GM21529 (cell line): ENCODE measurements around the gene SPI1.

Experiments
- ATAC-seq: cut with Tn5 transposase; IDR thresholded peaks from one replicate; pipeline ENCODE4 v1.9.1; 2021; ENCODE audit not compliant: unreplicated experiment

The SPI1 gene

DNA sequence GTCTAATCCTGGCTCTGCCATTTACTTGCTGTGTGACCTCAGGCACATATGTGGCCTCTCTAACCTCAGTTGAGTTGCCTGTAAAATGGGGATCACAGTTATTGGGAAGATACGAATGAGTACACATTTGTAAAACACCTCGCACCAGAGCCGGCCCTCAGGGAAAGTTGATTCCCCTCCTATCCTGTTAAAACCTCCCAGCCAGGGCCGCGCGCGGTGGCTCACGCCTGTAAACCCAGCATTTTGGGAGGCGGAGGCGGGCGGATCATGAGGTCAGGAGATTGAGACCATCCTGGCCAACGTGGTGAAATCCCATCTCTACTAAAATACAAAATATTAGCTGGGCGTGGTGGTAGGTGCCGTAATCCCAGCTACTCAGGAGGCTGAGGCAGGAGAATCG is 18.0 kb downstream of the SPI1 start:
- ATAC-seq: no peak

DNA sequence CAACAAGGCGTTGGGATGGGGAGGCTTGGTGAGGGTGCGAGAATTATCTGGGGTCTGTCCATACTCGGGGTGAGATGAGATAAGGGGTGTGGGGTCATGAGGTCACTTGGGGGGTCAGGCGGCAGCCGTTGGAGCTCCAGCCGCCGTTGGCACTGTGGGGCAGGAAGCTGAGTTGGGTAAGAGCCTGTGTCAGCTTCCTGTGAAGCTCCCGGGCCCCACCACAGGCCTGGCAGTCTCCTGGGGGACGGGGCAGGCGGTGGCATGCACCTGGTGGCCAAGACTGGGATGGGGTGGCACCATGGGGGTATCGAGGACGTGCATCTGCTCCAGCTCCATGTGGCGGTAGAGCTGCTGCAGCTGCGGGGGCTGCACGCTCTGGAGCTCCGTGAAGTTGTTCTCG is 18.8 kb downstream of the SPI1 start:
- no peak for ATAC-seq

DNA sequence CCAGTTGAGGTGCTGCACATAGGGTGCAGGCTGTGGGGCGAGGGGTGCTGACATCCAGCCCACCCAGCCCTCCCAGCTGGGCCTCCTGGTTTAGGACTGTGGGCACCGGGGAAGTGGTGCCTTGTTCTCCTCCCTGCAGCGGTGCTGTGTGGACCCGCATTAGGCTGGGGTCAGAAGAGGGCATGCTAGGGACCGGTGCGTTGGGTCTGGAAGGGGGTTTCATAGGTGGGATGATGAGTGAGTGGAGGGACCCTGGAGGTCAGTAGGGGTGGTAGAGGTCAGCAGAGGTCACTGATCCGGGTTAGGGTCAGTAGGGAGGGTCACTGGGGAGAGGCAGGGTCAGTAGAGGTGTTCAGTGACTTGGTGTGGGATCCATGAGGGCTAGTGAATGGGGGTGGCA is 19.2 kb downstream of the SPI1 start:
- no peak for ATAC-seq

DNA sequence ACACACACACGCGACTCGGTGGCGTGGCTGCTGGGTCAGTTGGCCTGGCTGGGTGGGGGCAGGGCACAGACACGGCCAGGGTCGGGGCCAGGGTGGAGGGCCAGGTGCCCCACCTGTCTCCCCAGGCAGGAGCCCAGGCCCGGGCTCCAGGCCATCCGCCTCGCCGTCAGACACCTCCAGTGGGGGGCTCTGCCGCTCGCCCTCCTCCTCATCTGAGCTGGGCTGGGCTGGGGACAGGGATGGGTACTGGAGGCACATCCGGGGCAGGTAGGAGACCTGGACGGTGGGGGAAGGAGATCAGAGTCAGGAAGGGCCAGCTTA is 19.7 kb downstream of the SPI1 start:
- no peak for ATAC-seq

DNA sequence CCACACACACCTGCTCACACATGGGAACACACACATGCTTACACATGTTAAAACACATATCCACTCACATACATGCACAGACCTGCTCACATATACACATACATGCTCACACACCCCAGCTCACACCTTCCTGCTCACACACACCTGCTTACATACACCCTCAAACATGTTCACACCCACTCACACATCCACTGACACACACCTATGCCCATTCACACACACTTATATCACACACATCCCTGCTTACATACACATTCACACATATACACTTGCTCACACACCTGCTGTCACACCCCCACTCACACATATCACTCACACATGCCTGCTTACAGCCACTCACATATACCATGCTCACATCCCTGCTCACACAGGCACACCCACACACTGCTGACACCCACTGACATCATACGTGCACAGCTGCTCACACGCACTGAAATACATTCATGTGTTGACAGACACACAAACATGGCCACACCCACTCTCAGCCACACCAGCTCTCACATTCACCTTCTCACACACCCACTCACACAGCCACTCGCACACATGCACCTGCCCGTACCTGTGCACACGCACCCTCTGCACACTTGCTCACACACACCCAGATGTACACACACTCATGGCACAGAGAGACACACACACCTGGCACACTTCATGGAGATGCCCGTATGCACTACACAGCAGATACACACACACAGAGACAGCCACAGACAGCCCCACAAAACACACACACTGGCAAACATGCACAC is 20.2 kb downstream of the SPI1 start:
- no peak for ATAC-seq

DNA sequence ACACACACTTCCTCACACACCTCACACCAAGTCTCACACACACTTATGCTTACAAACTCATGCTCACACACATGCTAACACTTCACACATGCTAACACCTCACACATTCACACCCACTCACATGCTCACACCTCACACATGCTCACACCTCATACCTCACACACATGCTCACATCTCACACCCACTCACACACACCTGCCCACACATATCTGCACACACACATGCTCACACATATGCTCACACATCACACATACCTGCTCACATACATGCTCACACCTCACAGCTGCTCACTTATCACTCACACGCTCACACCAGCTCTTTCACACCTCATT is 21.4 kb downstream of the SPI1 start:
- ATAC-seq: no peak

DNA sequence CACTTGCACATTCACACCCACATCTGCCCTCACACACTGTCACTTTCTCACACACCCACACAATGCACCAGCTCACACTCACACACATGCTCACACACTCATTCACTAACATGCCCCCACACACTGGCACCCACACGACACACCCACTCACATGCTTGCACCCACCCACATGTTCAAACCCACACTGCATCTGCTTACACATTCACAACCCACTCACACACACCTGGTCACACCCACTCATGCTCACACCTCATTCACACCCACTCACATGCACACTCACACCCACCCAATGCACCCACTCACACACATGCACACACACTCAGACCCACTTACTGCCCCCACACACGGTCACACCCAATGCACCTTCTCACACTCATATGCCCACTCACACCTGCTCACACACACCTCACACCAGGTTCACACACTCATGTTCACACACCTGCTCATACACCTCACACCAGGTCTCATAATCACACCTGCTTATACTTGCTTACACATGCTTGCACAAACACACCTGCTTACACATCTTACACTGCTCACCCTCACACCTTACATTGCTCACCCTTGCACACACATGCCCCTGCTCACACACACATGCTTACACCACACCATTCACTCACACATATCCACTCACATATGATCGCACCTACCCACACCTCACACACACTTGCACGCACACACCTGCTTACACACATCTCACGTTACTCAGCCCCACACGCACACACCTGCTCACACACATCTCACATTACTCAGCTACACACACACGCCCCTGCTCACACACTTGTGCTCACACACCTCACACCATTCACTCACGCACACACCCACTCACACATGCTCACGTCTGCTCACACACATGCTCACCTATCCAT is 22.0 kb downstream of the SPI1 start:
- ATAC-seq: no peak

DNA sequence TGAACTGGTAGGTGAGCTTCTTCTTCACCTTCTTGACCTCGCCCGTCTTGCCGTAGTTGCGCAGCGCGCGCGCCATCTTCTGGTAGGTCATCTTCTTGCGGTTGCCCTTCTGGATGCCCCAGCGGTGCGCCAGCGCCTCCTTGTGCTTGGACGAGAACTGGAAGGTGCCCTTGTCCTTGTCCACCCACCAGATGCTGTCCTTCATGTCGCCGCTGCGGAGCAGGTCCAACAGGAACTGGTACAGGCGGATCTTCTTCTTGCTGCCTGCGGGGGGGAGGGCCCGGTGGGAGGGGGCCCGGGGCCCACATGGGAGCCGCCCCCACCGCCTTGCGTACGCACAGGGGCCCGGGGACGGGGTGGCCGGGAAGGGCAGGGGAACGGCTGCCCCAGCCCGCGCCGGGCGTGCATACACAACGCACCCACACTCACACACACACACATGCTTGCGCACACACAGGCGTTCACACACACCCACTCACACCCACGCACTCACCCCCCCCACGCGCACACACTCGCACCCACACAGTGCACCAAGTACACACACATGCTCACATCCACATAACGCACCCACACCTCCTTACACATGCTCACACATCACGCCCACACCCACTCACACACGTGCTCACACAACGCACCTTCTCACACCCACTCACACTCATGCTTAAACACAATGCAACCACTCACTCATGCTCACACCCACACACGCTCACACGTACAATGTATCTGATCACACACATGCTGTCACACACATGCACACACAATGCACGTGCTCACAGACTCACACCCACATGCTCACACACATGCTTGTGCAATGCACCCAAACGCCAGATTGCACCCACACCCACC is 22.8 kb downstream of the SPI1 start:
- ATAC-seq: no peak

DNA sequence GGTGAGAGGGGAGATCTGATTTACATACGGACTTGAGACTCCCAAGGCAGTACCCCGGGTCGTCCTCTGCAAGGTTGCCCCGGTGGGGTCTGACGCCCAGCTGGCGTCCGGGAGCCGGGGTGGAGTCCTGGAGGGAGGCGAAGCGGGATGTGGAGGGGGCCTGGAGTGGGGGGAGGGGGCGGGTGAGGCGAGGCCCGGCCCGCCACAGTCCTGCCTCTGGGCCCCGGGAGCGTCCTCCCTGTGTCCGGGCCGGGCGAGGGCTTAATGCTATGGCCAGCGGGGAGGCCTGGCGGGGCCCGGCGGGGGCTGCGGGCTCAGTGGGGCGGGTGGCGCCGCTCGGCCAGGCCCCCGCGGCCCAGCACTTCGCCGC is 23.4 kb downstream of the SPI1 start:
- ATAC-seq: no peak

DNA sequence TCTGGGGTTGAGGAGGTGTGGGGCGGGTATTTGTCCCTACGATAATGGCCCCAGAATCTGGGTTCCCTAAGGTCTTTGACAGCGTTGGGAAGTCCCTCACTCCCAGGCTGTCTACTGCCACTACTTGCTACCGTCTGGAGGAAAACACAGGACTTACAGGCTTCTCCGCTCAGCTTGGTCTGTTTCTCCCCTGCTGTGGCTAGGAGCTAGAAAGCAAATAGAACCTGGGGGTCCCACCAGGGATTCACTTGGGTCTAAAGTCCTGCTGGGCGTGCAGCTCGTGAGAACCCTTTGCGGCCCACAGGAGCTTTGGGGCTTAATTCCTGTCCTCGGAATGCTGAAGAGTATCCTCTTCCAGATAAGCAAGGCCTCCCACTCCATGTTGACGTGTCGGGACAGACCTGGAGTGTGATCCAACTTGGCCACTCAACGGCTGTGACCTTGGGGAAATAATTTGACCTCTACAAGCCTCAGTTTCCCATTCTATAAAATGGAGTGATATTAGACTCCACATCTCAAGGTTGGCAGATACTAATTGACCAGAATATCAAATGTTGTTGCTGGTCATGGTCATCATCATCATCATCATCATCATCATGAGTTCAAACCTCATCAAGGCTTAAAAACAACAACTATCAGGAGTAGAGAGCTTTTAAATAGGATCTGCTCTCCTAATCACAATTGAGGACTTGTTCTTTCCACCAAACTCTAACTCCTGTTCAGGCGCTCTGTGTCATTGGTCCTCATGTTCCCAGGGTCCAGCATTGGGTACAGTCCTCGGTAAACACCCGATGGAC is 24.2 kb downstream of the SPI1 start:
- no peak for ATAC-seq

DNA sequence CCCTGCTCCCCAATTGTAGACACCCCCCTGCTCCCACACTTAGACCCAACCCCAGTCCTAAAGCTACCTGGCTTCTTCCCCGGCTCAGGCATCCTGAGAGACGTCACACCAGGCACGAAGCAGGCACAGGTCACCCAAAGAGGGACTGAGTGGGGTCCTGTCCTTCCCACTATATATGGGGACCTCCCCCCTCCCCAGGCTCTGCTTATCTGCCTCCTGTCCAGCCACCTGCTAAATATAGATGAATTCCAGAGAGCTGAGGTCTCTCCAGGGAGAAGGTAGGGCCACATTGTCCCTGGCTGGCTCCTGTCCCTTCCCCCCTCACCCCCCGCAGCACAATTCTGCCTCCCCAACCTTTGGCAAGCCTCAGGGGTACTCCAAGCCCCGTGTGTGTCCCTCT is 25.8 kb downstream of the SPI1 start, which contains the start of gene MYBPC3:
MYBPC3 (minus strand) TSS at position 147 of the 400 bp plus-strand sequence; CDS start at position 92, 55 bp downstream.
- ATAC-seq: no peak

DNA sequence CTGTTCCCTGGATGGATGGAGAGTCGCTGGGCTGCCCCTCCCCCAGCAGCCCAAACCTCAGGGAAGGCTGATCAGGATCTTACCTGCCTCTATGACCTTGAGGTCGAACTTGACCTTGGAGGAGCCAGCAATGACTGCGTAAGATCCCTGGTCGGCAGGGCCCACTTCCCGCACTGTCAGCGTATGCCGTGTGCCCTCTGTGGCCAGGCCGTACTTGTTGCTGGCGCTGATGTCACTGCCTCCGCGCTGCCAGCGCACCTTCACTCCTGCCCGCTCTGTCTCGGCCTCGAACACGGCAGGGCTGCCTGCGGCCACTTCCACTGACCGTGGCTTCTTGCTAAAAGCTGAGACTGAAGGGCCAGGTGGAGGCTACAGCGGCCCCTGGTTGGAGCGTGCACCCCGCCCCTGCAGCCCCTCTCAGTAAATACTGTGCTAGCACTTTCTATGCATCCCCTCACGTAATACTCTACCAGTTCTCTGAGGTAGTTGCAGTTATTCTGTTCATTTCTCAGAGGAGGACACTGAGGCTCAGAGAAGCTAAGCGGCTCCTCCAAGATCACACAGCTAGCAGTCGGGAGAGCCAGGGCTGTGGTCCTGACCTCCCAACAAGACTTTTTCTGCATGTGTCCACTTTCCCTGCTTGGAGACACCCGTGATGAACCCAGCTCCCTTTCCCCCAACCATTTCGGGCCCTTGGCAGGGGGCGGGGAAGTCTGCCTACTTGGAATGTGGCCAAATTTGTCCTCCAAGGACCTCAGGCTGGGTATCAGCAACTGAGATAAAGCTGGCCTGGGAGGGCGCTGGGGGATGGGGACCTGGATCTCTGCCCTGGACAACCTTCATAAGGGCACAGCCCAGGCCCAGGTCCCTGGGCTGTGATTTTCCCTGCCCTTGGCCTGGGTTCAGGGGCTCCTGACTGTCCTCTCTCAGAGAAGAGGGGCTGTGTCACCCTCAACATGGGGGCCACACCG is 26.9 kb downstream of the SPI1 start:
- ATAC-seq: no peak

DNA sequence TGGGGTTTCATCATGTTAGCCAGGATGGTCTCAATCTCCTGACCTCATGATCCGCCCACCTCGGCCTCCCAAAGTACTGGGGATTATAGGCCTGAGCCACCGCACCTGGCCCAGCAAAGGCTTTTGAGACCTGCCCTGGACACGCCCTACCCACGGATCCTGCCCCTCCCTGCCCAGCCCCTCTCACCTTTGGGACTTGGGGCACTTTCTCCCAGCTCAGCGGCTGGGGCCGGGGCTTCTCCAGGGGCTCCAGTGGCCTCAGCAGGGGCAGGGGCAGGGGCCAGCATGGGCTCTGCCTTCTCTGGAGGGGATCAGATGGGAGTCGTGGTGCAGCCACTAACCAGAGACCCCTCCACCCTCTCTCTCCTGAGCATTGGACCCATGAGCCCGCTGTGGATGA is 28.0 kb downstream of the SPI1 start:
- ATAC-seq: no peak

DNA sequence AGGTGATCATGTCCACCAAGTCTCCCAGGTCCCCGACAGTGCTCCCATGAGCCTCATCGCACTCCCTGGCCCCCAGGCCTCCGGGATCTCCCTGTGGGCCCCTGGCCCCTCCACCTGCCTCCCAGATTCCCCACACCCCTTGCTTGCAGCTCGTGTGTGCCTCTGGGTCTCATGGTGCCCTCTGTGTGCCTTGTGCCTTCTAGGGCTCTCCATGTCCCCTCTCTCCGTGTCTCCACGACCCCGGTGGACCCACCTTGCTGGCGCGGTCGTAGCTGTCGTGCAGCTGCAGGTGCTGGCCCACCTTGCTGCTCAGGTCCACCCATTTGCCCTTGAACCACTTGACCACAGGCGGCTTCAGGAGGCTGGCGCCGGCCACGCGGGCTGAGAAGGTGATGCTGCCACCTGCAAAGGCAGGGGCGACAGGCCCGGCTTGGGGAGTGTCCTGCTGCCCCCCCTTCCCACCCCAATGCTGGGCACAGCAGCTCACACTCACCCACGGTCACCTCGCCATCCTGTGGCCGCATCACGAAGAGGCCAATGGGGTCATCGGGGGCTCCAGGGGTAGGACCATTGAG is 28.7 kb downstream of the SPI1 start:
- no peak for ATAC-seq

DNA sequence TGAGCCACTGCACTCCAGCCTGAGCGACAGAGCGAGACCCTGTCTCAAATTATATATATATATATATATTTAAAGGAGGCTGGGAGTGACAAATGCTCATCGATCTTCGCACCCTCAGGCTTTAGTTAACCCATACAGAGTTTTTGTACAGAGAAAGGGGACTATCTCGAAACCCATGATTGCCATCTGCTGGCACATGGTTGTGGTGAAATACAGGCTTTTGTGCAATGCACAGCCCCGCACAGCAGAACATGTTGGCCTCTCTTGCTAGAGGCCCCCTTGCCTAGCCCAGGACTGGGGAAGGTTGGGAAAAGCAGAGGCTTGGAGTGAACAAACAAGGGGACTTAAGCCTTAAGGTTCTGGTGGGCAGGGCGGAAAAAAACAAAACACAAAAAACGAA is 29.5 kb downstream of the SPI1 start:
- no peak for ATAC-seq

DNA sequence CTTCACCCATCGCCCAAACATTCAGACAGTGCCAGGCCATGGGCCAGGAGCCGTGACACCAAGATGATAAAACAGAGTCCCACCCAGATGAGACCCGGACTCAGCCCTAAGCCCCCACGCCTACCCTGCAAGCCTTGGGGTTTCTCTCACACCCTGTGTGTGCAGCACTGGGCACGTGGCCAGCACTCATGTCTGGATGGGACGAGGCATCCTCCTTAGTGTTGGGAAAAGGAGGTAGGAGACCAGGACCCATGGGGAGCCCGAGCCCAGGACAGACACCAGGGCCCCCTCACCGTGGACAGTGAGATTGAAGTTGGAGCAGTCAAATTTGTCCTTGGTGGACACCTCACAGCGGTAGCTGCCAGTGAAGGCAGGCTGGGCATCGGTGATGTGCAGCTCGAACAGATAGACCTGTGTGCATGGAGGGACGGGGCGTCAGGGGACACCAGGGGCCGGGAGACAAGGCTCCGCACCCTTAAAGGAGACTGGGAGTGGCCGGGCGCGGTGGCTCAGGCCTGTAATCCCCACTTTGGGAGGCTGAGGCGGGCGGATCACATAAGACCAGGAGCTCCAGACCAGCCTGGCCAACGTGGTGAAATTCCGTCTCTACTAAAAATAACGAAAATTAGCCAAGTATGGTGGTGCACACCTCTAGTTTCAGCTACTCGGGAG is 30.1 kb downstream of the SPI1 start:
- ATAC-seq: no peak

DNA sequence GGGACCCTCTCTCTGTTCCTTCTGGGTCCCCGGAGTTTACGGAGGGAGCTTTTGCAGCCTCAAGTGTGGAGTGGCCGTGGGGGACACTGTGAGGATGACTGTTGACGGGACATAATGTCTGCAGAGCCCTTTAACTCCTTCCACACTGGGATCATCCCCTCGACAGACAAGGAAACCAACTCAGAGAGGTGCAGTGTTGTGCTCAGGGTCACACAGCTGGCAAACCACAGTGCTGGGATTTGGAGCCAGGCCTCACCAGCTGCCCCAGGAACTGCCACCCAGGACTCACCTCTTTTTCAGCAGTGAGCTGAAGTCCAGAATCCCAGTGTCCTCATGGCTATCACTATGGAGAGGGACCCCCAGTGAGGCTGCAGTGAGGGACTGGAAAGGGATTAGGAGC is 31.2 kb downstream of the SPI1 start:
- ATAC-seq: no peak

DNA sequence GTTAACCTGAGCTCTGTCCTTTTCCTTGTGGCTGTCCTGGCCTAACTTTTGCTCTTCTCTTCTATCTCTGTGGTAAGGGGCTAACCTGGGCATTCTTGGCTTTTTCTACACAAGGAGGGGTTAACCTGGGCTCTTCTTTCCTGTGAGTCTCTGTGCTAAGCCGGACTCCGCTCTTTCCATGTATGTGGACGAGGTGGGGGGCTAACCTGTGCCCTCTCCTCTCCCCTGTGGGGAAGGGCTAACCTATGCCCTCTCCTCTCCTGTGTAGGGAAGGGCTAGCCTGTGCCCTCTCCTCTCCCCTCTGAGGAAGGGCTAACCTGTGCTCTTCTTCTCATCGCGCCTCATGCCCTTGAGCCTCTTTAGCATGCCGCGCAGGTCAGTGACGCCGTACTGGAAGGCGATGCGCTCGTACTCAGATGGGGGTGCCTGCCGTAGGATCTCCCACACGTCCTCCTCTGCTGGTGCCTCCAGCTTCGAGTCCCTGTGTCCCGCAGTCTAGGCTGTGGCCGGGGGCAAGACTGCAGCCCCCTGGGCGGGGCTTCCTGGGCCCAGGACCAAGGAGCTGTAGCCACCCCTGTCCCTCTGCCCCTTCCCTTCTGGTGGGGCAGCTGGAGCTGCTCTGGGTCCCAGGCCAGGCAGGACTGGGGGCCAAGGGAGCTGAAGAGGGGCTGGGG is 32.3 kb downstream of the SPI1 start:
- ATAC-seq: no peak
